GM12892 (cell line): ENCODE results near the gene ADGRG6.

Experiments used
- POLR2A ChIP-seq: IDR thresholded peaks from 2 replicates; pipeline ENCODE4 v1.6.1; 2011; ENCODE audit warnings: low read depth, low read length, control low read depth
- POLR2AphosphoS5 ChIP-seq: IDR thresholded peaks from 2 replicates; pipeline ENCODE4 v1.6.1; 2011; ENCODE audit warnings: low read depth, low read length, control low read depth
- TAF1 ChIP-seq: IDR thresholded peaks from 2 replicates; pipeline ENCODE4 v1.6.1; 2011; ENCODE audit warnings: low read depth, mild to moderate bottlenecking, control low read depth, low read length, borderline replicate concordance

GRCh38 chr6:142407685-142408273 lies 106.0 kb downstream of the ADGRG6 start:
- TF ChIP-seq POLR2A (no peak), TAF1 (no peak), POLR2AphosphoS5 (no peak)
